Measurements from ENCODE around the gene TBX3.

Gene TBX3

DNA sequence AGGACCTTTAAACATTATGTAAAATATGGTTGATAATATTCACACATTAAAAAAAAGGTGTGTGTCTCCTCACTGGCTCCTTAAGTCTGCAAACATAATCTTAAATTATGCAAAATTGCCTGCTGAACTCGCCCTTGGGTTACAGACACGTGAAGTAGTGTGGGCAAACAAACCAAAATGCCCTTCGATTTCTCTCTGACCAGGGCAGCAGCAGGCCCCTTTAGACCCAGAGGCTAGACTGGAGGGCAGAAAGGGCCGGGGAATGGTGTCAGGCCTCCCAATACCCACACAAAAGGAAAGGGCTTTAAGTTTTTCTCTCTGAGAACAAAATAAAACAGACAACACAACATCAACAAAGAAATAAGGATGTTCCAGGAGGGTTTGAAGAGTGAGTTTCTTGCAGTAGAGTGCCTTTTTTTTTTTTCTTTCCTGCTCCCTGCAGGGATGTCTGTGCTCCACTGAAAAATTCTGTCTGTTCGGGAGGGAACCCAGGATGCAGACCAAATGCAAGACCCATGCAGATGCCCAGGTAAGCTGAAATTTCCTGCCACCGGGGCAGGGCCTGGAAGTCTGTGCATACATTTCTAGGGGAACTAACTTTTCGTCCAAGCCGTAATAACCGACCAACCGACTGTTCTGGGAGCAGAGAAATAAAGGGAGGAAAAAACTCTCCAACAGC, 1.7 kb downstream of the TBX3 start:
- DNase-seq = no peak

DNA sequence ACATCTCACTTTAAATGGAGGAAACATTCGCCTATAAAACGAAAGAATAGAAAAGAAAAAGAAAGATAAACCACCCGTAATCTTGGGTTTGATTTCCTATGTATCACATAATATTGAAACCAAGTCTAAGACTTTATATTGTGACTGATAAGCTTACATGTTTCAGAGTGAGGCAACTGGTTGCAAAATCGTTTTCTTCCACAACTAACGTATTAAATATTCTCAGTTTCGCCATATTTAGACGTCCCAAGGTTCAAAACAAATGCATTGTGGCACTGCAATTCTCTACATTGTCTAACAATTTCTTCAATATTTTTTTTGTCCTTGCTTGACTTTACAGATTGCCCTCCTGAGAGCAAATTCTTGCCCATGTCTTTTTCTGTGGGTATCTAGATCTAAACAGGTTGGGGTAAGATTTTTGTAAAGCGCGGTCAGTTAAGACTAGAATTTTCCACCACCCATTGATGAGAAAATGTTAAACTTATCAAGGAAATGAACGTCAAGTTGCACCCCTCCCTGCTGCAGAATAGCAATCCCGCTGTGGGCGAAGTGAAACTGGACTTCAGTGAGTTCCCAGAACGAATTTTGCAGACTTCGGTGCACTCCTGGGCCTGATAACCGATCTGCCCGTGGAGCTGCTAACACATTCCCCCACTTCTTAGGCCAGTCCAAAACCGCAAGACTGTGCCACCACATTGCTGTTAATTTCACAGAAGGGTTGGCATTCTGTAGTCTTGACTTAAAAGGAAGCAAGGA, 2.7 kb downstream of the TBX3 start:
- DNase-seq = no peak

DNA sequence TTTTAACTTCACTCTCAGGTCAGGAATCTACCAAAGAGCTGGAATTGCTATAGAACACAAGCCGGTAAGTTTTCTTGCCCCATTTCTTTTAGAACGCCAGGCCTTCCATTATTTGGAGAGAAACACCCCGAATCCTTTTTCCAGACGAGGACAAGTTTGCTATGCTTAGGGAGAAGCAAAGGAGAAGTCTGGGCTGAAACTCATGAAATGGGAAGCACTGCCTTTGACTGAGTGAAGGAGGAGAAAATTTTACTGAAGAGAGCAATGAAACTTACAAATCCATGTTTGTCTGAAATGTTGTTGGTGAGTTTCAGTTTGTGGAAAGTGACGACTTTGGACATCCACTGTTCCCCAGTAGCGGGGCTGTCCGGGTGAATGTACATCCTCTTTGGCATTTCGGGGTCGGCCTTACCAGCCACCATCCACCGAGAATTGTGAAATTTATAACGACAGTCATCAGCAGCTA, 3.3 kb downstream of the TBX3 start:
- no peak for DNase-seq

DNA sequence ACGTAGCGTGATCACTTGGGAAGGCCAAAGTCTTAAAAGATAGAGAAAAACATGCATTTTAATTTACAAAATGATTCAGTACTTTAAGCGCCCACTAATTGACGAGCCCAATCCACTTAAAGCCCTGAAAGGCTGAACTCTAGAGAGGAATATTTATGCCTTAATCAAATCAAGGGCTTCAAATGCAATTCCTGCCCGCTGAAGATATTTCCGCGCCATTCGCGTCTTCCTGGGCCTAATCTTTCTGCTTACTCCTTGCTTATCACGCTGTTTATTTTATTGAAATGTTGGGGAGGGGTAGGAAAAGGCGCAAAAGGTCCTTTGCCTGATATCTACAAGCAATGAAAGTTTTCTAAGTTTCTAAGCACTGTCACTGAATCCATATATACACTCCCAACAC, 4.0 kb downstream of the TBX3 start:
- DNase-seq = no peak

DNA sequence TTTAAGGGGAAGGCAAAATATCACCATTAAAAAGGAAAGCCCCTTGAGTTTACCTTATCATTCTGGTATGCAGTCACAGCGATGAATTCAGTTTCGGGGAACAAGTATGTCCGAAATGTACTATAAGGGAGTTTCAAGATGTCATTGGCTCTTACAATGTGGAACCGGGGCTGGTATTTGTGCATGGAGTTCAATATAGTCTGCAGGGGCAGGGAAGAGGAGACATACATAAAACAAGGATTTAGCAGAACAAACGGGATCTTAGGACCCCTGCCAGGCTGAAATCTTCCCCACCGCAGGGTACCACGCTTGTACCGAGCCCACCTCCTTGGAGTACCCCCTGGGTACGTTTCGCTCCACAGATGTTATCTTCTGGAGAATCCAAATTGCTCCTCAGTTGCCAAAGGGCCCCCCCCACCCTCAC, 4.5 kb downstream of the TBX3 start:
- no peak for DNase-seq

DNA sequence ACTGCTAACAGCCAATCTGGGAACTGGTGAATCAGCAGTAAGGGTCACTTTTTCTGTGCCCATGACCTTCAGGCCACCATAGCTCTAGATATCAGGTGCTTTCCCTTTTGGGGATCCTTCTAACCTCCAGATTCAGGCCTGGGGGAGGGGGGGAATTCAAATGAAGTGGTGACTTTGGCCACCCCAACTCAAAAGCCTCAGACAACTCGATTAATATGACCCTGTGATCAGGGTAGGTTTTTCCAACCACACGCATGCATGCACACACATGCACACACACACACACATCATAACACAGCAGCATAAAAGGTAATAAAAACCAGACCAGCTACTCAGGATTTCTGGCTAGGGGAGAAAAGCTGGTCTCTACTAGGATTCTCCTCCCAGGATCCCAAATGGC, 5.3 kb downstream of the TBX3 start:
- DNase-seq = no peak

DNA sequence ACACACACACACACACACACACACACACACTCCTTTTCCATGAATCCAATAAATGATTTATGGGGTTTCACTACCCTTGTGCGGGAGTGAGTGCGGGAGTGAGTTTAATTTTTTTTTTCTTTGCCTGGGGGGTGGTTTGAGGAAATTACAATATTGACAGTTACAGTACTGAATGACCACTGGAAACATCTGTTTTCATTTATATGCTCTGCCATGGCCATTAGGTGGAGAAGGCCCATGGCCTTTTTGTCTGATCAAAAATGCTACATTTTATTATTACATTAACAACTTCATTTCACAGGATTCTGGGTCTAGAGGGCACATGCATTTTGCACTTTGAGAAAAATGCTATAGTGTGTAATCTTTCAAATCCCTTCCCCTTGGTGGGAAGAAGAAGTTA, 5.9 kb downstream of the TBX3 start:
- DNase-seq = no peak

DNA sequence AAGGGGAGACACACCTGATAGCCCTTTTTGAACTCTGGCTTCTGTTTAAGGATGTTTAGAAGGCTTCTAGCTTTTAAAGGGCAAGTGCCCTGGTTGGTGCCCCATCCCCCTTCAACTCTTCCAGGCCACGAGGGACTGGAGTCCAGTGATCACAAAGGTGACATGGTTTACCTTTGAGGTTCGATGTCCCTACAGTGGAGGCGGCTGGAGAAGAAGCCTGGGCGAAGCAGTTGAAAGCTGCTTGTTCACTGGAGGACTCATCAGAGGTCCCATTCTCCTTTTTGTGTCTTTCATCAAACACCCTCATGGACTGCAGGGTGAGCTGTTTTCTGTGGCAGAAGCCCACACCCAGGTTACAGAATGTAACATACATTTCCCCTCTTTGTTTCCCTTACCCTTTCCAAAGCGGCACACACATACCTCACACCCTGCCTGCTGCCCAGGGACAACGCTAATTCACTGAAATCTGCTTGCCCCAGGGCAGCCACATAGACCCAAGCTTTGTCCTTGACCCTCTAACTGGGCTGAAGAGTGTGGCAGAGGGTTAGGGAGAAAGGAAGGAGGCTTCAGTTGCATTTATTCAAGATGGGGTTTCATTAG, 7.7 kb downstream of the TBX3 start:
- DNase-seq = no peak

DNA sequence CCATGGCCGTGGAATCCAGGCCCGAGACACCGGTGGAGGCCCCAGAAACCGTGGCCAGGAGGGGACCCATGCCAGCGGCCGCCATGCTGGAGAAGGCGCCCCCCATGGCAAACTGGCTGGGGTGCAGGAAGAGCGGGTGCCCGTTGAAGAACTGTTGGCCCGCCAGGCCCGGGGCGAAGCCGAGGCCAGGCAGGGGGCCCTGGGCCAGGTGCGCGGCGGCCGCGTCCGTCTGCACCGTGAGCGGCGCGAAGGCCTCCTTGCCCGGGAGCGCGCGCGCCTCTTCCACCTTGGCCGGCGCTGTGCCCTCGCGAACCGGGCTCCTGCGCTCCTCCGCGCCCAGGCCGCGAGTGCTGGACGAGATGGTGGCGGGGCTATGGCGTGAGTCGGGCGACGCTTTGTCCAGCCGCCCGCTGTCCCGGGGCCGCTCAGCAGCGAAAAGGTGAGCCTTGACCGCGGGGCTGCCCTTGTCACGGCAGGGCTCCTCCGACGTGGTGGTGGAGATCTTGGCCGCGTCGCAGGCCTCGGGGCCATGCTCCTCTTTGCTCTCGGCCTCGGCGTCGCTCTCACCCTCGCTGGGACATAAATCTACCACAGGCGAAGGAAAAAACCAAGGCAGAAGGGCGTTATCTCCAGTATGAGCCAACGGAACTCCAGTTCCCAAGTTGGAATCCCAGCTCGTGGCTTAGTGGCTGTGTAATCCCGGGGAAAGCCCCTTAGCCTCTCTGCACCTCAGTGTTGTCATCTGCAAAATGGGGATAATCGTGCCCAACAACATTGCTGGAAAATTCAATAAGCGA, 9.5 kb downstream of the TBX3 start:
- no peak for DNase-seq

DNA sequence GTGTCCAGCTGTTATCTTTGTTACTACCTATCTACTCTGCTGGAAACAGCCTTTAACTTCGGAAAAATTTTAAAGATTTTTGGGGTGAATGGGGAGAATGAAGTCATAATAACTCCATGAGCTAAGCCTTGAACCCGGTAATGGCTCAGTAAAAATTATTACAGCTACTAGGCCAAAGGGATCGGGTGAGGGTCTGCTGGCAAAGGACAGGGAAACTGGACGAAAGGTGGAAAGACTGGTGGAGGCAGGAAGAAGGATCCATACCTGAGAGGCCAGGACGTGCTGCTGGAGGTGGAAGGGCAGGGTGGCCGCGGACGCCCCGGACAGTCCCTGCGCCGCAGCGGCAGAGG, 10.1 kb downstream of the TBX3 start:
- no peak for DNase-seq

DNA sequence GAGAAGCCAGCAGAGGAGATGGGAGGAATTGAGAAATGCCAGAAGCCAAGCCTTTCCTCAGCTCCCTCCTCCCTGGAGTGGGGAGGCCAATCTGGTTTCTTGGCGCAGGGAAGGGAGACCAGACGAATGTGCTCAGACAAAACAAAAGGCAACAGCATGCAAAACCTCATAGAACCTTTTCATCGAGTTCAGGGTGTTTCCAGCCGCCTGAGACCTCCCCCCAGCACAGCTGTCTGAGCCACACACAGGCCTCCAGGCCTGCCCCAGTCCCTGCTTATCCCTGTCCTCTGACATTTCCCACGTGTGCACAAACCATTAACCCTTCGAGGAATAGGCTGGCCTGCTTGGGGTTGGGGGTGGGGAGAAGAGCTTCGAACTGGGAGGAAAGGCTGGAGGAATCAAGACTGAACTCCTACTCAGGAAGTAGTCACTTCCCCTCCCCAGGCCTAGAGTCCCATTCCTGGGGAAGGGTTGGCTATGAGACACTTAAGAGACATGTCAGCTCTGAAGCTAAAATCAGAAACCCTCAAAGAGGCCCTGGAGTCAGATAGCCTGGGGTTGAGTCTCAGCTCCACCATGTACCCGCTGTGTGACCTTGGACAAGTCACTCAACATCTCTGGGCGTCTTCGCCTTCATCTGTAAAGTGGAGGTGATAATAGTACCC, 10.7 kb downstream of the TBX3 start:
- DNase-seq = no peak

DNA sequence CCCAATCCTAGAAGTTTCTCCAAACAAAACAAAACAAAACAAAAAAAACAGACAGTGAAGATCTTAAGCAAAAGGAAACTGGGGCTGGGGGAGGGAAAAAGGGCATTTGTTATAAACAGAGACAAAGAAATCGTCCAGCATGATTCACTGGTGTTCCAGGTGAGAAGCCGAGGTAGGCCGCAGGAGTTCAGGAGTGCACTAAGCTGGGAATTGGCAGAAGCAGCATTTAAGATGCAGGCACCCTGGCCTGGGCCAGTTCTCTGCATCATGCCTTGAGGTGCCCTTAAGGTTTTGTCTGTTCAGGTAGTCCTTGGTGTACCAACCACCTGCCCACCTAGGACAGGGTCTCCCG, 11.2 kb downstream of the TBX3 start:
- no peak for DNase-seq

DNA sequence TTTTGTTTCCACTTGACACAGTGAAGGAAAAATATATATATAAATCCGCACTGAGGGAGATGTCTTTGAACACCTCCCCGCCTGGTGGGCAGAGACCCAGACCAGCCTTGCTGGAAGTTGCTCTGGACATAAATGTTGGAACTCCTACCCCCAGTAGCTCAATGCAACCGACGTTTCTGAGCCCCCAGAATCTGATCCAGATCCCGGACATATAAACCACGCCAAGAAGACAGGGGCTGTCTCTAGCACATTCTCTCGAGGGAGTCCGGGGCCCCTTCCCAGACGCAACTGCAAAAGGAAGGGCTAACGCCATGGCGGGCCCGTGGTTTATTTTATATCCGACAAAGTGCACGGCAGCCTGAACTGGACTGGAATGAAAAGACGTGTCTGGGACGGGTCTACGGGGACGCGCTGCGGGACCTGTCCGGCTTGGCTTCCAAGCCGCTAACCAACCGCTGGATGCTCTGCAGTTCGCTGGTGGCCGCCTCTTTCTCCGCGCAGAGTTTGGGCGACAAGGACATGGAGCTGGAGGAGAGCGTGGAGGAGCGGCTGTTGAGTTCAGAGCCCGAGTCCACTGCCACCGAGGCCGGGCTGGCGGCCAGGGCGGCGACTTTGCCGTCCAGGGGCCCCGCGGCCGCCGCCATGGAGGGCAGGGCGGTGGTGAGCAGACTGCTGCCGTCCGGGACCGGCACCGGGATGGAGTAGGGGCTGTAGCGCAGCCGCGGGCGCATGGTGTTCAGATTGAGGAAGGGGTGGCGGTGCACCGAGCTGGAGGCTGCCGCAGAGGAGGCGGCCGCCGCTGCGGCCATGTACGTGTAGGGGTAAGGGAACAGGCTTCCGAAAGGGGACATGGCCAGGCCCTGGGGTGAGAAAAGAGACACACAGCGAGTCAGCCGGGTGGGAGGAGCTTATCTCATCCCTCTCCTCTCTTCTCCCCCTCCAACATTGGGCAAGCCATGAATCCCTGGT, 12.2 kb downstream of the TBX3 start:
- DNase-seq = no peak

DNA sequence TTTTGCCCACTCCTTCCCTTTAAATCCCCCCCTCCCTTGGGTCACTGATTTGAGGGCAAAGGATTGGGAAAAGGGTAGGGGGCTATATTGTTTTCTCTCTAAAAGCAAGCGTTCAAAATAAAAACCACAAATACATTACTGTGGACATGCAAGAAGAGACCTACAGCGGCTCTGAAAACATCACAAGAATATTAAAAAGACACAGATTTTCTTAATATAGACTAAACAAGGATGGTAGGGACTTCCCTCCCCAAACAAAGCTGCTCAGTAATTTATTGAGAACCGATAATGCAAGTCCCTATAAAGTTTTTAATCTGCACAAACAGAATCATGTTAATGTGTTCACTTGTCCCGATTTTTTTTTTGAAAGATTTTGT, 12.9 kb downstream of the TBX3 start:
- no peak for DNase-seq

DNA sequence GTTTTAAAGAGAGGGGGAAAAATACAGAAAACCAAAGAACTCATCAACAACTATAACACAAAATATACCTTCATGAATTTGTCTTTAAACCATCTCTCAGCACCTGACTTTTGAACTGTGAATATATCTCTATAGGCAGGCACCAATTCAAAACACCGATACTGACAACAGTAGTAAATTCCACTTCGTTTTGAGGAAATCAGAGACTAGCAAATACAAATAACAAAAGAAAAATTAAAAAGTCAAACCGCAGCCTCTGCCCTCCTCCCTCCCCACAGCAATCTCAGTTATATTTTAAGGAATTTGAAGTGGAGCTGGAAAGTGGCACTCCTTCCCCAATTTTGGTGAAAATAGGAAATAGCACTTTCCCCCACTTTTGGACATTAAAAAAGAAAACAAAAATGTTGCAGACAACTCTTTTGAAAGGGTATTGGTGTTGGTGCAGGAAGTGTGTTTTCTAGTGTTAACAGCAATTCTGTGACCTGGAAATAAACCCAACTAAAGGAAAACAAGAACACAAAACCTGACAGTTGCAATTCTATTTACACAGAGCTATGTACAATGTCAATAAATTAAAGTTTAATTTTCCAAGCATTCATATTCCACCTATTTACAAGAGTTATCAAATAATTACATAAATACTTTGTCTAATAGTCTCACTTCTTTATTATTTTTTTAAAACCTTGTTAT, 13.5 kb downstream of the TBX3 start:
- DNase-seq = no peak

DNA sequence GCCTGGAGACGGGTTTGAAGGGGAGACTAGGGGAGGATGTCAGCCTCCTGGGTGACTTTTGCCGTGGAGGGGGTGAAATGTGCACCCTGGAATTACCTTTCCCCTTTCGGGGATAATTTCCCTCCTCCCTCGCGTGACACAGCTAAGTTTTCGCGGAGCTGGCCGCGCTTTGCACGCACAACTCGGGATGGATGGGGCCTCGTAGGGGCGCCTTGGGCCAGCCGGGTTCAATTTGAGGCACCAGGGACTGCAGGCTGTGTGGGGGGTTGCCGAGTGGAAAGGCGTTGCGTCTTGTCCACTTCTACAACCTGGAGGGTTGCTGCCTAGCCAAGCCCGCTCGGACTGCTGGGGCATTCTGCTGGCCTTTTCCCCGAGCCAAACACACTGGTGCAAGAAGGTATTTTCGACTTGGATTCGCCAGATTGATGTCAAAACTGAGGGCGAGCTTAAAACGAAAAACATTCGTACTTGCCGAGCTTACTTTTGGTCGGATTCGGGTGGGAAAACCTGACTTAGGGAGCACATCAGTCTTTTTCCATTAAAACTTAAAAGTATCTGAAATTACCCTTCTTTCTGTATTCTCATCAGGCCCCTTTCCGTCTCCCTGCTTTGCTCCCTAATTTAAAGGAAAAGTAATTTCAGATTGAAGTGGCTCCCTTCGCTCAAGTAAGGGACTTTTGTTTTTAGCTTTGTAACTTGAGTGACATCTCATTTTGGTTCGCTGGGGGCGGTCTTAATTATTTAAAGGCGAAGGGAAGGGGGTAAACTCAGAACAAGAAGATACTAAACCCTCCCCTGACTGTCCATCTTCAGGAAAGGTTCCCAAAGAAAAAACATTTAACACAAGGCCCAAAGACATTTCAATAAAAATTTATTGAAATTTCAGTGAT, 14.3 kb downstream of the TBX3 start:
- DNase-seq = no peak

DNA sequence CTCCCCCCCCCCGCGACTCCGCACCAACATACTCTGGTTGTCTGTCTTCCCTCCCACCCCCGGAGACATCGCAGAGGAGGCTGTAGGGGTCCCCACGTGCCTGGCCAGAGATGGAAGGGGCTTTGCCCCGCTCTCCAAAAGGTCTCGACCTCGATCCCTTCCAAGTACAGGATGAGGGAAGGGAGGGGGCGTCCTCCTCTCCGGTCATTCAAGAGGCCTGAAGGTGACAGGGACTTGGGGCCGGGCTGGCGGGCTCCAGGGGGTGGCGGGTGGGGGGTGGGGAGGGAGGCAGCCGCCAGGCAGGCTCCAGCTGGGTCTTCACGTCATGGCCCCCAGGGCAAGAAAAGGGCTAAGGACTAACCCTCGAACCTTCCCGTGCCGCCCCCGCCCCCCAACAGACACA, 15.1 kb downstream of the TBX3 start:
- no peak for DNase-seq

DNA sequence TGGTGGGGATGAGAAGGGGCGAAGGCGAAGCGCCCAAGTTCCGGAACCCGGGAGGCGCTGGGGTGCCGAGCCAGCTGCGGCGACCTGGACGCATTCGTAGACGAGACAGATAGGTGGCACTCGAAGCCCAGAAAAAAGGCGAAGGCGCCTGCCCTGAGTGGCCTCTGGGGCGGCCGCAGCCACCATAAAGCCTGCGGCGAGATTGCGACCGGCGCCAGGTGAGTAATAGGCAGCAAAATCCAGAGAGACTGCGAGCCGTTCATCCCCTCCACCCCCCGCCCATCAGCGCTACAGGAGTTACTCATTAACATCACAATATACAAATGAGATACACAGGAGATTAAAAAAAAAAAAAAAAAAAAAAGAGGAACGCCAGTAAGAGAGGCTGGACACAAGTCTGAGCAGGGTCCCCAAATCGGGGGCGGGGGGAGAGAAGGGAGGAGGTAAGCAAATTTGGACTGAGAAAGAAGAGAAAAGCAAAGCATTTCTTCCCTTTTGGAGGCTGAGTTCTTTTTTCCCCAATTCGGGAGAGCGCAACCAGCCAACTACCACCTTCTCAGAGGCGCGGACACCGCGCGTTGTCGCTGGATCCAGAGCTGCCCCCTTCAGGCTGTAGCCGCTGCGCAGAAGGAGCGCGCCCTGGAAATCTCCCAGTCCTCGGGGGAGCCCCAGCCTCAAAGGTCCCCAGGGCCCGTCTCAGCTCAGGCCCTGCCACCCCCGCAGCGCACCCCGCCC, 15.7 kb downstream of the TBX3 start:
- no peak for DNase-seq

DNA sequence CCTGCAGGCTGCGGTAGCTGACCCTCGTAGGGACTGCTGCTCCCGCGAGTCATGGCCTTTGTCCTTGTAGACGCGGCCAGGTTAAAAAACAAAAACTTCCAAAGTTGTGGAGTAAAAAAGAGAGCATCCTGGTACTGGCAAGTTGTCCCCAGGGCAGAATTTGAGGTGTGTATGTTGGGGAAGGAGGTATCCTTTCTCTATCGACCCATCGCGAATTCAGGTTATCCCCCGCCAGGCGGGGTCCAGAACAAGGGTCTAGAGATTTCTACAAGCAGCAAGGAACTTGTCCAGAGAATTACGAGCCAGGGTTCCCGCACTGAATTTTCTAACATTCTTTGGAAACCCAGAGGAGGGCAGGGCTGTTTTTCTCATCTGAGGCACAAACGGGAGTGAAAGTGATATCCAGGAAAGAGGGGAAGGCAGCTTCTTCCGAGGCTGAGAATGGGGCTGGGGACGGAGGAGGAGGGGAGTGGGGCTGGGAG, 16.3 kb downstream of the TBX3 start:
- DNase-seq = no peak
